Measurements from ENCODE around the gene SLC10A3. TPM values are rescaled to one million over a fixed set of nuclear protein-coding genes. Genes with fewer than 3 reads are reported as not detected.

The SLC10A3 gene
- total RNA-seq, 4 donors from 2014 or later: 9.1 to 62.8 (median 32.7) TPM

- Histone ChIP-seq H3K27ac (peak overlapping the region; percentile 76 to 83), H3K9me3 (no peaks in the 10 kb centered on the region)
These were observed 31.3 kb downstream of the SLC10A3 start for GRCh38 chrX:154458954-154459778.

GRCh38 chrX:154458116-154458953 lies 32.1 kb downstream of the SLC10A3 start, which contains the start of gene PLXNA3:
Gene PLXNA3 (plus strand): TSS chrX:154458281. CDS start chrX:154460184, 1,903 bp downstream.
- intact Hi-C loops (cut with DNase I; ENCODE audit: low total_unique reads): no loop called here
- Histone ChIP-seq H3K4me3 (peak within 1 kb of the TSS; percentile 47 to 79), H3K4me1 (no peaks in the 10 kb centered on the region), H3K9me3 (no peaks in the 10 kb centered on the region), H3K27me3 (no peaks in the 10 kb centered on the region), H3K27ac (peak within 1 kb of the TSS; percentile 76 to 83), H3K36me3 (no peaks in the 10 kb centered on the region)
- DNase-seq: peak in 1 of 2 donors; percentile 54
- peak; percentile 82 to 86 for TF ChIP-seq POLR2A (IDR thresholded peaks at IDR 0.05)
- TF ChIP-seq CTCF (IDR thresholded peaks at IDR 0.05): no peak

More at GRCh38 chrX:154458954-154459778, 31.3 kb downstream of the SLC10A3 start:
- H3K4me1 ChIP-seq: no peaks in the 10 kb centered on the region
- no peaks in the 10 kb centered on the region for H3K36me3 ChIP-seq
- H3K27me3 ChIP-seq: no peaks in the 10 kb centered on the region
- no peak for TF ChIP-seq POLR2A (IDR thresholded peaks at IDR 0.05)
- no peak for TF ChIP-seq CTCF (IDR thresholded peaks at IDR 0.05)
- intact Hi-C loops (cut with DNase I; ENCODE audit: low total_unique reads): no loop called here
- peak overlapping the region; percentile 47 to 79 for H3K4me3 ChIP-seq
- DNase-seq: no peak

- peak overlapping the region; percentile 76 to 83 for H3K27ac ChIP-seq
- no peaks in the 10 kb centered on the region for H3K27me3 ChIP-seq
- H3K4me1 ChIP-seq: no peaks in the 10 kb centered on the region
- TF ChIP-seq POLR2A (IDR thresholded peaks at IDR 0.05) (no peak), CTCF (IDR thresholded peaks at IDR 0.05) (no peak)
- H3K9me3 ChIP-seq: no peaks in the 10 kb centered on the region
- intact Hi-C loops (cut with DNase I; ENCODE audit: low total_unique reads): no loop called here
- peak overlapping the region; percentile 47 to 79 for H3K4me3 ChIP-seq
- peak in 1 of 2 donors; percentile 41 for DNase-seq
- H3K36me3 ChIP-seq: no peaks in the 10 kb centered on the region
These were observed 32.8 kb downstream of the SLC10A3 start for GRCh38 chrX:154457491-154458115.

GRCh38 chrX:154452823-154453222 lies 37.6 kb downstream of the SLC10A3 start:
- TF ChIP-seq POLR2A (IDR thresholded peaks at IDR 0.05) (no peak), CTCF (IDR thresholded peaks at IDR 0.05) (no peak)
- H3K27ac ChIP-seq: no peak overlapping the region
- no peak for DNase-seq
- no peaks in the 10 kb centered on the region for H3K27me3 ChIP-seq
- no peaks in the 10 kb centered on the region for H3K9me3 ChIP-seq
- intact Hi-C loops (cut with DNase I; ENCODE audit: low total_unique reads): no loop called here
- H3K36me3 ChIP-seq: no peaks in the 10 kb centered on the region
- no peaks in the 10 kb centered on the region for H3K4me1 ChIP-seq
- no peak overlapping the region for H3K4me3 ChIP-seq
